ENCODE results near the gene SYT17.

Gene SYT17

DNA sequence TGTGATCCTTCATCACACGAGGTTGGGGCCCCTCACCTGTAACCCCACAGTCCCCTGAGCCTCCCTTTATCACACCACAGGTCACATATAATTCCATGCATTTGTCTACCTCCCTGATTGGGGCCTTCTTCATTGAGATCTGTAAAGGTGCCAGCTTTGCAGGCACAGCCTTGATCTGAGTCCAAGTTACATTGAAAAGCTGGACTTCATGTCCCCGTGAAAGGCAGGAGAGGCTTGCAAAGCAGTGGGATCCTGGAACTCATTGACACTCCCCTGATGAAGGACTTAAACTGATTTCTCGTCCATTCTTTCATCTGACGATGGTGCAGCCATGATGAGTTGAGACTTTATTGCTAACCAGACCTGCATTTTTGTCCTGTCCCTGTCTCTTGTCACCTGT, 3.8 kb upstream of the SYT17 start:
- Histone ChIP-seq H3K4me3 (ENCODE audit: low read depth in 1 of 2, low read length in 1 of 2) (no peak overlapping the region), H3K36me3 (no peaks in the 10 kb centered on the region), H3K4me1 (ENCODE audit: control insufficient read depth in 1 of 2, insufficient read depth in 1 of 2, low read depth in 1 of 2, low read length in 1 of 2) (no peaks in the 10 kb centered on the region), H3K27ac (no peak overlapping the region), H3K9me3 (no peaks in the 10 kb centered on the region), H3K27me3 (peaks cover 56% of the 10 kb centered on the region)
- TF ChIP-seq, protein P1, sequence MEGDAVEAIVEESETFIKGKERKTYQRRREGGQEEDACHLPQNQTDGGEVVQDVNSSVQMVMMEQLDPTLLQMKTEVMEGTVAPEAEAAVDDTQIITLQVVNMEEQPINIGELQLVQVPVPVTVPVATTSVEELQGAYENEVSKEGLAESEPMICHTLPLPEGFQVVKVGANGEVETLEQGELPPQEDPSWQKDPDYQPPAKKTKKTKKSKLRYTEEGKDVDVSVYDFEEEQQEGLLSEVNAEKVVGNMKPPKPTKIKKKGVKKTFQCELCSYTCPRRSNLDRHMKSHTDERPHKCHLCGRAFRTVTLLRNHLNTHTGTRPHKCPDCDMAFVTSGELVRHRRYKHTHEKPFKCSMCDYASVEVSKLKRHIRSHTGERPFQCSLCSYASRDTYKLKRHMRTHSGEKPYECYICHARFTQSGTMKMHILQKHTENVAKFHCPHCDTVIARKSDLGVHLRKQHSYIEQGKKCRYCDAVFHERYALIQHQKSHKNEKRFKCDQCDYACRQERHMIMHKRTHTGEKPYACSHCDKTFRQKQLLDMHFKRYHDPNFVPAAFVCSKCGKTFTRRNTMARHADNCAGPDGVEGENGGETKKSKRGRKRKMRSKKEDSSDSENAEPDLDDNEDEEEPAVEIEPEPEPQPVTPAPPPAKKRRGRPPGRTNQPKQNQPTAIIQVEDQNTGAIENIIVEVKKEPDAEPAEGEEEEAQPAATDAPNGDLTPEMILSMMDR (IDR thresholded peaks at IDR 0.05) = no peak

- TF ChIP-seq, protein P1 (IDR thresholded peaks at IDR 0.05) = no peak
- Histone ChIP-seq H3K27ac (no peak overlapping the region), H3K36me3 (no peaks in the 10 kb centered on the region), H3K4me1 (ENCODE audit: control insufficient read depth in 1 of 2, insufficient read depth in 1 of 2, low read depth in 1 of 2, low read length in 1 of 2) (no peaks in the 10 kb centered on the region), H3K9me3 (no peaks in the 10 kb centered on the region), H3K27me3 (peaks cover 64% of the 10 kb centered on the region), H3K4me3 (ENCODE audit: low read depth in 1 of 2, low read length in 1 of 2) (no peak overlapping the region)
Observed at GRCh38 chr16:19165101-19165500, 2.9 kb upstream of the SYT17 start.

- Histone ChIP-seq H3K9me3 (no peaks in the 10 kb centered on the region), H3K27ac (no peak overlapping the region), H3K4me3 (ENCODE audit: low read depth in 1 of 2, low read length in 1 of 2) (no peak overlapping the region), H3K4me1 (ENCODE audit: control insufficient read depth in 1 of 2, insufficient read depth in 1 of 2, low read depth in 1 of 2, low read length in 1 of 2) (no peaks in the 10 kb centered on the region), H3K36me3 (no peaks in the 10 kb centered on the region), H3K27me3 (peaks cover 78% of the 10 kb centered on the region)
- TF ChIP-seq, protein P1 (IDR thresholded peaks at IDR 0.05) = no peak
Observed at GRCh38 chr16:19166500-19166899, 1.5 kb upstream of the SYT17 start.

DNA sequence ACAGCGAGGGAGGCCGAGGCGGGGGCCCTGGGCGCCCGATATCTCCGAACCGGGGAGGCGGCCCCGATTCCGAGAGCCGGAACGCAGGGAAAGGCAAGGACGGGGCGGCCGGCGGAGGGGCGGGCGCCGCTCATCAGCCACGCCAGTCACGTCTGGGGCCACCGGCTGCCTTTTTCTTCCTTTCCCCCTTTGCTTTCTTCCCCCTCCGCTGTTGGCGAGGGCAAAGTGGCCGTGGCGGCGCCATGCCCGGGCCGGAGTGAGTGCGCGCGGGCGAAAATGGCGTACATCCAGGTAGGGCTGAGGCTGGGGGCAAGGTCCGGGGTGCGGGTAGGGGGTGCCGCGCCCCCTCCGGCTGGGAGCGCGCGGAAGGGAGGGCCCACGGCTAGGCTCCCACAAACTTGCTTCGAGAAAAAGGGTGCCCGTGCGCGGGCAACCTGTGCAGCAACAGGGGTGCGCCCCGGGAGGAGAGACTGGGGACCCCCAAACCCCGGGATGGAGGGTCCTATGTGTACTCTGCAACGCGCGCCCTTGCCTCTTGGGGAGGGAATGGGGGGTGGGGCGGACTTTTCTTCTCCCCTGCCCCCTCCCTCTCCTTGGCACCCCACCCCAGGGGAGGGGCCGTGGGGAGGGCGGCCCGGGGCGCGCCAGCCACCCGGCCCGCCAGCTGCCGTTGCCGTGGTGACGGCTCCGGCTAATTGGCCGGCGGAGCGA, 486 bp downstream of the SYT17 start:
- Histone ChIP-seq H3K27ac (no peak overlapping the region), H3K4me1 (ENCODE audit: control insufficient read depth in 1 of 2, insufficient read depth in 1 of 2, low read depth in 1 of 2, low read length in 1 of 2) (no peaks in the 10 kb centered on the region), H3K4me3 (ENCODE audit: low read depth in 1 of 2, low read length in 1 of 2) (no peak overlapping the region), H3K9me3 (no peaks in the 10 kb centered on the region), H3K27me3 (peaks cover 86% of the 10 kb centered on the region), H3K36me3 (no peaks in the 10 kb centered on the region)
- TF ChIP-seq, protein P1 (IDR thresholded peaks at IDR 0.05) = no peak

- Histone ChIP-seq H3K27ac (no peak overlapping the region), H3K27me3 (peaks cover 91% of the 10 kb centered on the region), H3K4me3 (ENCODE audit: low read depth in 1 of 2, low read length in 1 of 2) (no peak overlapping the region), H3K36me3 (no peaks in the 10 kb centered on the region), H3K9me3 (no peaks in the 10 kb centered on the region), H3K4me1 (ENCODE audit: control insufficient read depth in 1 of 2, insufficient read depth in 1 of 2, low read depth in 1 of 2, low read length in 1 of 2) (no peaks in the 10 kb centered on the region)
- TF ChIP-seq, protein P1 (IDR thresholded peaks at IDR 0.05) = no peak
Observed at GRCh38 chr16:19169082-19169639, 1.1 kb downstream of the SYT17 start.
